Fibroblast of the conjunctiva (primary cell): ENCODE measurements around the gene TRAF3.
"Not testable (repeated sequence)": the region's sequence is repeated elsewhere in the genome, so short reads cannot be mapped to it uniquely, and the experiment has no call there.

Experiments used
- DNase-seq: peaks from one replicate; pipeline ENCODE4 v3.0.0-alpha.2; 2010; ENCODE audit warnings: low read depth

The TRAF3 gene

GRCh38 chr14:102806447-102806846, 29.2 kb downstream of the TRAF3 start:
- DNase-seq, result no peak

GRCh38 chr14:102807013-102807406, 29.8 kb downstream of the TRAF3 start:
- no peak for DNase-seq

- DNase-seq, result no peak
Observed at GRCh38 chr14:102809870-102810269, 32.6 kb downstream of the TRAF3 start.

DNA sequence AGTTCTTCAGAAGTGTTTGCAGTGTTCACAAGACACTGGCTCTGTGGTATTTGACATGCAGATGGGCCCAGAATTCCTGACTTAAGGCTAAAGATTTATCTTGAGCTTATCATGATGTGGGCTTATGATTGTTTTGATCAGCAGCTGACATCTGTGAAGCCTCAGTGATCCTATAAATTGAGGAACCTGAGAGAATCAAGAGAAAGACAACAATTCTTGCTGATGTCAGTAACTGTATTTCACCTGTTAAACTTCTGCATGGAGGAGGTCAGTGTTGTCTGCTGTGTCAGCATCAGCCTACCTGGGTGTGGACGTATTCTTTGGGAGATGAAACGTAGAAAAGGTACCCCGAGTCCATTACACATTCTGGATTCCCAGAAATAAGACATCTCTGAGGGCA, 33.3 kb downstream of the TRAF3 start:
- no peak for DNase-seq

DNA sequence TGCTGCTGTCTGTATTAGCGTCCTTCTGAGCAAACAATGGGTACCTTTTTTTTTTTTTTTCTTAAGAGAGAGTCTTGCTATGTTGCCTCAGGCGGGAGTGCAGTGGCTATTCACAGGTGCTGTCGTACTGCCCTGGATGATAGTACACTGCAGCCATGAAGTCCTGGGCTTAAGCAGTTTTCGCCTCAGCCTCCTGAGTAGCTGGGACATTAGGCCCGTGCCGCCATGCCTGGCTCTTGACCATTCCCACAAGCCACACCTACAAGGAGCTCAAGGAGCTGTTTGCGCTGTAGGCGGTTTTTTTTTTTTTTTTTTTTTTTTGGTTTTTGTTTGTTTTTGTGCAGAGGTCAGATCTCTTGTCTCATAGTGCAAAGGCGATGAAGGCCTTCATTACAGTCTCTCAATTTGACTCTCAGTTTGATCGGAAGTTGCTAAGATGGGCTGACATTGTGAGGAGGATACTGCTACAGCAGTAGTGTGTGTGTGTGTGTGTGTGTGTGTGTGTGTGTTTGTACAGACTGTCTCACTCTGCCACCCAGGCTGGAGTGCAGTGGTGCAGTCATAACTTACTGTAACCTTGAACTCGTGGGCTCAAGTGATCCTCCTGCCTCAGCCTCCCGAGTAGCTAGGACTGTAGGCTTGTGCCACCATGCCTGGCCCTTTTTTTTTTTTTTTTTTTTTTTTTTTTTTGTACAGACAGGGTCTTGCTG, 34.2 kb downstream of the TRAF3 start:
- DNase-seq, result no peak

DNA sequence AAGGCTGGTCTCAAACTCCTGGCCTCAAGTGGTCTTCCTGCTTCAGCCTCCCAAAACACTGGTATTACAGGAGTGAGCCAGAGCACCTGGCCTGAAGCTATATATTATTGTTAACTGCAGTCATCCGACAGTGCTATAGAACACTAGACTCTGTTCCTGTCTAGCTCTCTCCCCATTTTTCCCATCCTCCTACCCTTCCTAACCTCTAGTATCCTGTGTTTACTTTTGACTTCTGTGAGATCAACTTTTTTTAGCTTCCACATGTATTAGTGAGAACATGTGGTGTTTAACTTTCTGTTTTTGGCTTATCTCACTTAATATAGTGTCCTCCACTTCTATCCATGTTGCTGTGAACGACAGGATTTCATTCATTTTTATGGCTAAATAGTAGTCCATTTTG, 34.7 kb downstream of the TRAF3 start:
- DNase-seq, result no peak

DNA sequence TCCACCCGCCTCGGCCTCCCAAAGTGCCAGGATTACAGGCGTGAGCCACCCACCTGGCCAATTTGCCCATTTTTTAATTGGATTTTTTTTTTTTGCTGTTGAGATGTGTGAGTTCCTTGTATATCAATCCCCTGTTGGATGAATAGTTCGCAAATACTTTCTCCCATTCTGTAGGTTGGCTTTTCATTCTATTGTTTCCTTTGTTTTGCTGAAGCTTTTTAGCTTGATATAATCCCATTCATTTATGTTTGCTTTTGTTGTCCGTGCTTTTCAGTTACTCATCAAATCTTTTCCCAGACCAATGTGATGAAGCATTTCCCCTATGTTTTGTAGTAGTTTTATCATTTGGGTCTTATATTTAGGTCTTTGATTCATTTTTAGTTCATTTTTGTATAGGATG, 36.4 kb downstream of the TRAF3 start:
- no peak for DNase-seq

- no peak for DNase-seq
Observed at GRCh38 chr14:102817318-102817717, 40.1 kb downstream of the TRAF3 start.

DNA sequence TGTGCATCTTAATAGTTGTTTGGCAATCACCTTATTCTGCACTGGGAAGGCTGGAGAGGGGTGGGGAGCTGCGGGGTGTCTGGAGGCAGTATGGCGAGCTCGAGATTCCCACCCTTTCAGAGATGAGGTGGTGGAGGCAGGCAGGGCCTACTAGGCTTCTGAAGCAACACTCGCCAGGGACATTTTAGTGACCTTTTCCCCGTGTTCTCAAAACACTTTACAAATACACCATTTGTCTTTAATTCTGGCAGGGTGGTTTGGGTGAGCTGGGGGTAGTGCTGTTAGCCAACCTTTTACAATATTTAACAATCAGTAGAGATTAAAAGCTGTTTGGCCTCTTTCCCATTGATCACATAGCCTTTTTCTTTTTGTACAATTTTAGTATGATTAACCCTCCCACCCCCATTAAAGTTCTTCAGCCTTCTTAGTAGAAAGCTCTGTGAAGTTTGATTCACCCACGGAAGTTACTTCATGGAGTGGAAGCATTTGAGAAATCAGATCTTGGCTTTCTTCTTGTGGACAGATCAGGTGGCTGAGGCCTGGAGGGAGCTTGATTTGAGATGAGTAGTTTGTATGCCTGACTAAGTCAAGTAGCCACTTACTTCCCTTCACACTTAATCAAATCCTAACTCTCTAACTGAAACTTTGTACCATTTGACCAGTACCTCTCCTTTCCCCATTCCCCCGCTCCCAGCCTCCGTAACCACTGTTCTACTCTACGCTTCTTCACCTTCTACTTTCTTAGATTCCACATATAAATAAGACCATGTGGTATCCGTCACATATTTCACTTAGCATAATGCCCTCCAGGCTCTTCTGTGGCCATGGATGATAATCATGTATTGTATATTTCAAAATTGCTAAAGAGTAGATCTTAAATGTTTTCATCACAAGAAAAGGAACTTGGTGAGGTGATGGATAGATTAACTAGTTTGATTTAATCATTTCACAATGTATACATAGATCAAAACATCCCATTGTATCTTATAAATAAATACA, 41.0 kb downstream of the TRAF3 start:
- DNase-seq, result no peak

DNA sequence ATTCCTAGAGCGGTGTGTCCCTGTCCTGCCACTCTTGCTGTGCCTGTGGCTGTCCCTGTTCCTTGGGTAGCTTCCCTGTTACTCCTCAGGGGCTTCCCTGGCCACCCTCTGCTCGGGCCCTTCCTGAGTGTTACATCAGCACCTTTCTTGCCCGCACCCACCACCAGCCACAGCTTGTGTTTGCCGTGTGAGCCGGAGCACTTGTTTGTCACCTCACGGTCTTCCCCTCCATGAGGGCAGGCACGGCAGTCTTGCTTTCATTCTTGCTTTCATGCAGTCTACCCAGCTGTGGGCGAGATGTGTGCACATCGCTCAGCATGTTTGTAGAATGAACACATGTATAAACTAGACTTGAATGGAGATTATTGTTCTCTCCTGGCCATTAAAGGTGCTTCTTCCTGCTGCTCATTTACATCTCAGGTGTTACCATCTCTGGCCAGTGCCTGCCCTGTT, 42.0 kb downstream of the TRAF3 start:
- DNase-seq, result no peak

- DNase-seq, result no peak
Observed at GRCh38 chr14:102819747-102820330, 42.6 kb downstream of the TRAF3 start.

DNA sequence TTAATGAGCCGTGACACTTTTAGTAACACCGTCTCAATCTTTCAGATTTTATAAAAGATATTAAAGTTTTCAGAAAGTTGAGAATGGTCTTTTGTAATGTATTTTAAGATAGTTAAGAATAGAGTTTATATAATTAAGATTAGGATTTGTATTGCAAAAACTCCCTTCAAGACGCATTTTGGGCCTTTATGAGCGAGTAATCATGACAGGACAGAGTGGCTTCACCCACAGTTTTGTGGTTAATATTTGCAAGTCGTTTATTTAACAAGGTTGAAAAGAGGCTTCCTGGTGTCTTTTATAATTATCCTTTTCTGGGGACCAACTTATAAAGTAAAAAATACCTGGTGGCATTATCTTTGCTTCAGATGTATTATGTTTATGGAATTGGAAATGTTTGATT, 44.0 kb downstream of the TRAF3 start:
- DNase-seq, result no peak

GRCh38 chr14:102822311-102822863, 45.1 kb downstream of the TRAF3 start:
- no peak for DNase-seq

- not testable (repeated sequence) for DNase-seq
Observed at GRCh38 chr14:102822887-102823286, 45.6 kb downstream of the TRAF3 start.

- no peak for DNase-seq
Observed at GRCh38 chr14:102823546-102823945, 46.3 kb downstream of the TRAF3 start.

DNA sequence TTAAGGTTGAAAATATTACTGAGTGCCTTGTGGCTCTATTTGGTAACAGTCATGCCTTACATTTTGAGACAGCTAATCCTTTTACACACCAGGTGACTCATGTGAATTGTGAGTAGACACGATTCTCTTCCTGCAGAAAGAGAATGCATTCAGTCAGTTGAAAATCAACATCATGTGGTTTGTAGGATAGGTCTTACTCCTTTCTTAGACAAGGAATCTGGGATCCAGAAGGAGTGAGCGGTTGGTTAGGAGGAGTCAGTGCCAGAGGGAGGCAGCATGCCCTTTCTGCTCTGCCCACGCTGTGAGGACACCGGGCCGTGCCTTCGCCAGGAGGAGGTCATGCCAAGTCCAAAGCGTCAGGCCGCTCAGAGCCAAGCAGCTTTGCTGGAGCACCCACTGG, 47.6 kb downstream of the TRAF3 start:
- DNase-seq, result no peak

GRCh38 chr14:102825307-102826095, 48.3 kb downstream of the TRAF3 start:
- no peak for DNase-seq

GRCh38 chr14:102826161-102826560, 48.9 kb downstream of the TRAF3 start:
- no peak for DNase-seq

- DNase-seq, result no peak
Observed at GRCh38 chr14:102826751-102827675, 49.8 kb downstream of the TRAF3 start.

DNA sequence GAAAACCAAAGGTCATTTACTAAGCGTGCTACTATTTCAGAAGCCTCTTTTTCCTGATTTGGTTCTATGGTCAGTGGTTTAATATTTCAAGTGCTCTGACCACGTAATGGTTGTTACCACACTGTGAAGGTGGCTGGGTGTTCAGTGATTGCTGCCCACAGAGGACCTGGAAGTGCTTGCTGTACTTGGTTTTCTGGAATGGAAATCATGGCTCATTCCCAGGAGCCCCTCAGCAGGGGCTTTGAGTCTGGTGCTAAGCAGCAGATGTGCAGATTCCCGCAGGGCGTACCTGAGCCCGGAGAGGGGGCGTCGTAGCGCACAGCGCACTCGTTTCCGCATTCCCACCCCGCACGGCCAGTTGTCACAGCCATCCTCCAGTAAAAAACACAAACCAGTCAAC, 50.5 kb downstream of the TRAF3 start:
- DNase-seq, result no peak

DNA sequence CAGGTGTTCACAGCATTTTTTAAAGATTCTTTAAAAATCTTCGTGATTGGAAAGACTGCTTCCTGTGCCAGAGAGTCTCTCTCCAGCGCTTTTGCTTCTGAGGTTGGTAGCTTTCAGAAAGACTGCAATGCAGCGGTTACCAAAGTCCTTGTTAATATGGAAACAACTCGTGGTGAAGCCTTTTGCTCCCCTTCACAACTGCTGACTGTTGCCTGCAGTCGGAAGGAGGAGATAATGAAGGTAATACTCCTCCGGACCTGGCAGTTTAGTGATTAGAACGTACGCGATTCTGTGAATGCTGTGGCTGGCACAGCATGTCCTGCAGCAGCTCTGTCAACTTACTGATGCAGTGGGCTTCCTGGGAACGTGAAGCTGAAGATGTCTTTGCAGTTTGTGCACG, 50.9 kb downstream of the TRAF3 start:
- DNase-seq, result no peak
